ENCODE data around the gene TAS2R40. TPM values are rescaled to one million over a fixed set of nuclear protein-coding genes. Genes with fewer than 3 reads are reported as not detected.

TAS2R40 gene
- total RNA-seq, 1 donor from 2014 or later = not detected

DNA sequence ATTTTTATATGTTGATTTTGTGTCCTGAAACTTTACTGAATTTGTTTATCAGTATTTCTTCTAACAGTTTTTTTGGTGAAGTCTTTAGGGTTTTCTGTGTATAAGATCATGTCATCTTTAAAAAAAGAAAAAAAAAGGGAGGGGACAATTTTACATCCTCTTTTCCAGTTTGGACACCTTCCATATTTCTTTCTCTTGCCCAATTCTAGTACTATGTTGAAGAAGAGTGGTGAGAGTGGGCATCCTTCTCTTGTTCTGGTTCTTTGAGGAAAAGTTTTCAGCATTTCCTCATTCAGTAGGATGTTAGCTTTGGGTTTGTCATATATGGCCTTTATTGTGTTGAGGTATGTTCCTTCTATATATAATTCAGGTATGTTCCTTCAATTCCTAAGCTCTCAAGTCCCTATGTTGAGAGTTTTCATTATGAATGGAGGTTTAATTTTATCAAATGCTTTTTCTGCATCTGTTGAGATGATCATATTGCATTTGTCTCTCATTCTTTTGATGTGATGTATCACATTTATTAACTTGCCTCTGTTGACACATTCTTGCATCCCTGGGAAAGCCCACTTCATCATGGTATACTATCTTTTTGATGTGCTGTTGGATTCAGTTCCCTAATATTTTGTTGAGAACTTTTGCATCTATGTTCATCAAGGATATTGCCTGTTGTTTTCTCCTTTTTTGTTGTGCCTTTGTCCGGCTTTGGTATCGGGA, 12.1 kb downstream of the TAS2R40 start:
- DNase-seq (ENCODE audit: low read depth) = no peak
- no peak overlapping the region for H3K4me3 ChIP-seq (ENCODE audit: low read depth, low read length)
- TF ChIP-seq, protein P1, sequence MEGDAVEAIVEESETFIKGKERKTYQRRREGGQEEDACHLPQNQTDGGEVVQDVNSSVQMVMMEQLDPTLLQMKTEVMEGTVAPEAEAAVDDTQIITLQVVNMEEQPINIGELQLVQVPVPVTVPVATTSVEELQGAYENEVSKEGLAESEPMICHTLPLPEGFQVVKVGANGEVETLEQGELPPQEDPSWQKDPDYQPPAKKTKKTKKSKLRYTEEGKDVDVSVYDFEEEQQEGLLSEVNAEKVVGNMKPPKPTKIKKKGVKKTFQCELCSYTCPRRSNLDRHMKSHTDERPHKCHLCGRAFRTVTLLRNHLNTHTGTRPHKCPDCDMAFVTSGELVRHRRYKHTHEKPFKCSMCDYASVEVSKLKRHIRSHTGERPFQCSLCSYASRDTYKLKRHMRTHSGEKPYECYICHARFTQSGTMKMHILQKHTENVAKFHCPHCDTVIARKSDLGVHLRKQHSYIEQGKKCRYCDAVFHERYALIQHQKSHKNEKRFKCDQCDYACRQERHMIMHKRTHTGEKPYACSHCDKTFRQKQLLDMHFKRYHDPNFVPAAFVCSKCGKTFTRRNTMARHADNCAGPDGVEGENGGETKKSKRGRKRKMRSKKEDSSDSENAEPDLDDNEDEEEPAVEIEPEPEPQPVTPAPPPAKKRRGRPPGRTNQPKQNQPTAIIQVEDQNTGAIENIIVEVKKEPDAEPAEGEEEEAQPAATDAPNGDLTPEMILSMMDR (conservative IDR thresholded peaks at IDR 0.05; ENCODE audit: low read depth, low read length) = no peak

DNA sequence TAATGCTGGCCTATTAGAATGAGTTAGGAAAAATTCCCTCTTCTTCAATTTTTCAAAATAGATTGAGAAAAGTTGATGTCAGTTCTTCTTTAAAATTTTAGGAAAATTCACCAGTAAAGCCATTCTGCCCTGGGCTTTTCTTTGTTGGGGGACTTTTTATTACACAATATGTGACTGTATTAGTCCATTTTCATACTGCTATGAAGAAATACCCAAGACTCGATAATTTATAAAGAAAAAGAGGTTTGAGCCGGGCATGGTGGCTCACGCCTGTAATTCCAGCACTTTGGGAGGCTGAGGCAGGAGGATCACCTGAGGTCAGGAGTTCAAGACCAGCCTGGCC, 12.7 kb downstream of the TAS2R40 start:
- DNase-seq (ENCODE audit: low read depth) = no peak
- no peak overlapping the region for H3K4me3 ChIP-seq (ENCODE audit: low read depth, low read length)
- TF ChIP-seq, protein P1 (conservative IDR thresholded peaks at IDR 0.05; ENCODE audit: low read depth, low read length) = no peak

DNA sequence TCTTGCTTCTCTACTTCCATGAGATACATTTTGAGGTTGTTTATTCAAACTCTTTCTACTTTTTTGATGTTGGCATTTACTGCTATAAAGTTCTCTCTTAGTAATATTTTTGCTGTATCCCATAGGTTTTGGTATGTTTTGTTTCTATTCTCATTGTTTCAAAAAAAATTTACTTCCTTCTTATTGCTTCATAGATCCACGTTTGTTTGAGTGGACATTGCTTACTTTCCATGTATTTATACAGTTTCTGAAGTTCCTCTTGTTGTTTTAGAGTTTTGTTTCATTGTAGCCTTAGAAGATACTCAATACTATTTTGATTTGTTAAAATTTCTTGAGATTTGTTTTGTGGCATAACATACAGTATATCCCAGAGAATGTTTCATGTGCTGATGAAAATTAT, 13.7 kb downstream of the TAS2R40 start:
- no peak for DNase-seq (ENCODE audit: low read depth)
- H3K4me3 ChIP-seq (ENCODE audit: low read depth, low read length) = no peak overlapping the region
- TF ChIP-seq, protein P1 (conservative IDR thresholded peaks at IDR 0.05; ENCODE audit: low read depth, low read length) = no peak

DNA sequence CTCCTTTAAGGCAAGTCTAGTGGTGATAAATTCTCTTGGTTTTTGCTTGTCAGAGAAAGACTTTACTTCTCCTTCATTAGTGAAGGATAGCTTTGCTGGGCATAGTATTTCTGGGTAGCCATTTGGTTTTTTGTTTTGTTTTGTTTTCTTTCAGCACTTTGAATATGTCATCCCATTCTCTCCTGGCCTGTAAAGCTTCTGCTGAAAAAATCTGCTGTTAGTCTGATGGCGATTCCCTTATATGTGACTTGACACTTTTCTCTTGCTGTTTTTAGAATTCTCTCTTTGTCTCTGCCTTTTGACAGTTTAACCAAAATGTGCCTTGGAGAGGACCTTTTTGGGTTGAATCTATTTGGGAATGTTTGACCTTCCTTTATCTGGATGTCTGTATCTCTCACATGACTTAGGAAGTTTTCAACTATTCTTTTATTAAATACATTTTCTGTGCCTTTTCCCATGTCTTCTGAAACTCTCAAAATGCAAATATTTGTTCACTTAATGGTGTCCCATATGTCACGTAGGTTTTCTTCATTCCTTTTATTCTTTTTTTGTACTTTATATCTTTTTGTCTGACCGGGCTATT, 14.7 kb downstream of the TAS2R40 start:
- TF ChIP-seq, protein P1 (conservative IDR thresholded peaks at IDR 0.05; ENCODE audit: low read depth, low read length) = no peak
- DNase-seq (ENCODE audit: low read depth) = no peak
- H3K4me3 ChIP-seq (ENCODE audit: low read depth, low read length) = no peak overlapping the region

DNA sequence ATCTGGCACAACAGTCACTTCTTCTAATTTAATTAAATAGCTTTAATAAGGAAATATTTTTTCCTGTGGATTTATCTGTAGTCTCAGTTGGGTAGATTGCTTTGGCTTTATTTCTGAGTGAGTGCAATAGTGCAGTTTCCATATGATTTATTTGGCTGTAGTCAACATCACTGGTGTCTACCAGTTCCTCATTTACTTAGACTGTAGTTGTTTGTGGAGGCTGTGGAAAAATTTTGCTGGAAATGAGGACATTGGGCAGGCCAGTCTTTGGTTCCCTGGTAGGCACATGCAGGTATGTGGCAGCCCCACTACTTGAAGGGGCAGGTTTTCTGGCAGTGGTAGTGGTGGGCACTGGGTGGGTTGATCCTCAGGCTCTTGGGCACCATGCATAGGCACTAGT, 15.5 kb downstream of the TAS2R40 start:
- TF ChIP-seq, protein P1 (conservative IDR thresholded peaks at IDR 0.05; ENCODE audit: low read depth, low read length) = no peak
- DNase-seq (ENCODE audit: low read depth) = no peak
- no peak overlapping the region for H3K4me3 ChIP-seq (ENCODE audit: low read depth, low read length)

DNA sequence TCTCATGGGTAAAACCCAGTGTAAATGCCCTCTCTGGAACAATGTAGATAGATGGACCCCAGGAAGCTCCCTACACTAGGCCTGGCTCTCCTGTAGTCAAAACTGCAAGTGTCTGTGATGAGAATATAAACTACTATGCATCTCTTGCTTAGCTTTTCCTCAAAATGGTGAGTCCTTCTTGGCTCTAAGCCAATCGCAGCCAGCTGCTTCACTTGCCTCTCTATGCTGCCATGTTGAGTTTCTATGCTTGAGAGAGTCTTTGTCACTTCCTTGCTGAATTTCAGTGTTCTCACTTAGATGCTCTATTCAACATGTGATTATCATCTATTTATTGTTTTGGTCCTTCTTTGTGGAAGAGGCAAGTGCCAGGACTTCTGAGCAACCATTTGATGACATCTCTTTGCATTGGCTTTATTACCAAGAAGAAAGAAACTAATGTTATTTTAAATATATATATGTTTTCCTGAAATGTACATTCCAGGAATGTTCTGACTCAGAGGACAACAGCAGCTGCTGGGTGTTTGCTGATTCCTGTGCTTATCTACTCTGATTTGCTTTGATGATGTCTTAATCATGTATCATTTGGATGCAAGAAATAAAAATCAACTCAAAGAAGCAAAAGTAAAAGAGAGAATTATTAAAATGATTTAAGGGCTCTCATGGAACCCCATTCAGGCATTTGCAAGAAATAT, 16.6 kb downstream of the TAS2R40 start:
- TF ChIP-seq, protein P1 (conservative IDR thresholded peaks at IDR 0.05; ENCODE audit: low read depth, low read length) = no peak
- H3K4me3 ChIP-seq (ENCODE audit: low read depth, low read length) = no peak overlapping the region
- DNase-seq (ENCODE audit: low read depth) = no peak
